Lower leg skin (tissue), 4 donors: ENCODE data around the gene DOCK1. TPM values are rescaled to one million over a fixed set of nuclear protein-coding genes. Genes with fewer than 3 reads are reported as not detected.

Experiments
- DNase-seq, 2 donors: peaks; one replicate each; pipeline ENCODE4 v3.0.0-alpha.2; 2019; ENCODE audit warnings: low spot score in 2 of 2
- H3K4me3 ChIP-seq: fragments of 200-600 bp; sonication (generic); 2 replicates; pipeline ENCODE4 v1.5.1; 2017; ENCODE audit warnings: mild to moderate bottlenecking, low read depth; ENCODE audit not compliant: poor library complexity, severe bottlenecking
- POLR2A ChIP-seq, 2 donors: fragments of 450-650 bp; IDR thresholded peaks; one replicate each; pipeline ENCODE4 v1.6.1; 2016 to 2017; ENCODE audit warnings: antibody characterized with exemption in 2 of 2, mild to moderate bottlenecking in 1 of 2, moderate library complexity in 1 of 2
- WGBS, 2 donors: methylation state at CpG; one replicate each; pipeline ENCODE4 v1.1.5; 2018; 5-methylcytosine and 5-hydroxymethylcytosine counted together
- intact Hi-C: fragments of 100-400 bp; cut with DNase I; formaldehyde crosslinking; loops from one replicate; pipeline ENCODE4 v1.15.0; 2023; ENCODE audit warnings: low total_unique reads
- total RNA-seq, 4 donors: library from RNA; depleted of rRNA; stranded (reverse); fragments of >200 nt; gene quantifications; one replicate each; pipeline ENCODE4 v1.1.0, GENCODE V29; 2016
- TF ChIP-seq, protein P1 (sequence below), 3 donors: fragments of 450-650 bp; IDR thresholded peaks; one replicate each; pipeline ENCODE4 v1.5.1; 2016; ENCODE audit warnings: antibody characterized with exemption in 3 of 3, mild to moderate bottlenecking in 3 of 3, moderate library complexity in 2 of 3

DOCK1 gene
- total RNA-seq, 4 donors from 2014 or later: 76.6 to 108 (median 83.4) TPM

GRCh38 chr10:127310430-127310829 lies 405.2 kb downstream of the DOCK1 start:
- H3K4me3 ChIP-seq: no peak overlapping the region
- no peak for DNase-seq
- intact Hi-C loops: no loop called here
- TF ChIP-seq POLR2A (IDR thresholded peaks at IDR 0.05): no peak
- TF ChIP-seq, protein P1, sequence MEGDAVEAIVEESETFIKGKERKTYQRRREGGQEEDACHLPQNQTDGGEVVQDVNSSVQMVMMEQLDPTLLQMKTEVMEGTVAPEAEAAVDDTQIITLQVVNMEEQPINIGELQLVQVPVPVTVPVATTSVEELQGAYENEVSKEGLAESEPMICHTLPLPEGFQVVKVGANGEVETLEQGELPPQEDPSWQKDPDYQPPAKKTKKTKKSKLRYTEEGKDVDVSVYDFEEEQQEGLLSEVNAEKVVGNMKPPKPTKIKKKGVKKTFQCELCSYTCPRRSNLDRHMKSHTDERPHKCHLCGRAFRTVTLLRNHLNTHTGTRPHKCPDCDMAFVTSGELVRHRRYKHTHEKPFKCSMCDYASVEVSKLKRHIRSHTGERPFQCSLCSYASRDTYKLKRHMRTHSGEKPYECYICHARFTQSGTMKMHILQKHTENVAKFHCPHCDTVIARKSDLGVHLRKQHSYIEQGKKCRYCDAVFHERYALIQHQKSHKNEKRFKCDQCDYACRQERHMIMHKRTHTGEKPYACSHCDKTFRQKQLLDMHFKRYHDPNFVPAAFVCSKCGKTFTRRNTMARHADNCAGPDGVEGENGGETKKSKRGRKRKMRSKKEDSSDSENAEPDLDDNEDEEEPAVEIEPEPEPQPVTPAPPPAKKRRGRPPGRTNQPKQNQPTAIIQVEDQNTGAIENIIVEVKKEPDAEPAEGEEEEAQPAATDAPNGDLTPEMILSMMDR (IDR thresholded peaks at IDR 0.05): no peak
- 90 to 93% methylated on average over 8 of the region's 8 CpGs for WGBS, 2 donors

DNA sequence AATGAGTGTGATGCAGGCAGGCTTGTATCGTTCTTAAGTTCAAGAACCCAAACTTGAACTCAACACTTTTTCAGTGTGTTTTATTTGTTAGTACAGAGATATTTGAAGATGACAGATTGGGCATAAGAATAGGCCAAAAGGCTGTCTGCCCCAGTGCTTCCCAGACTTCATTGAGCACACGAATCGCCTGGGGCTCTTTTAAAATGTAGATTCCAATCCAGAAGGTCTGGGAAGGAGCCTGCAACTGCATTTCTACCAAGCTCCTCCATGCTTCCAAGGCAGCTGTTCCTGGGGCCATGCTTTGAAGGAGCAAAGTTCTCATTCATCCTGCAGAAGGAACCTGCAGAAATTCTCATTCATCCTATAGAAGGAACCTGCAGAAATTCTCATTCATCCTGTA lies 405.7 kb downstream of the DOCK1 start:
- intact Hi-C loops: no loop called here
- no peak for DNase-seq
- WGBS, 2 donors: 73 to 78% methylated on average over 3 of the region's 3 CpGs
- H3K4me3 ChIP-seq: no peak overlapping the region
- TF ChIP-seq POLR2A (IDR thresholded peaks at IDR 0.05): no peak
- TF ChIP-seq, protein P1 (IDR thresholded peaks at IDR 0.05): no peak

GRCh38 chr10:127313996-127314700 lies 408.9 kb downstream of the DOCK1 start:
- no peak overlapping the region for H3K4me3 ChIP-seq
- 85 to 86% methylated on average over 7 of the region's 7 CpGs for WGBS, 2 donors
- intact Hi-C loops: no loop called here
- TF ChIP-seq, protein P1 (IDR thresholded peaks at IDR 0.05): no peak
- TF ChIP-seq POLR2A (IDR thresholded peaks at IDR 0.05): no peak
- no peak for DNase-seq

DNA sequence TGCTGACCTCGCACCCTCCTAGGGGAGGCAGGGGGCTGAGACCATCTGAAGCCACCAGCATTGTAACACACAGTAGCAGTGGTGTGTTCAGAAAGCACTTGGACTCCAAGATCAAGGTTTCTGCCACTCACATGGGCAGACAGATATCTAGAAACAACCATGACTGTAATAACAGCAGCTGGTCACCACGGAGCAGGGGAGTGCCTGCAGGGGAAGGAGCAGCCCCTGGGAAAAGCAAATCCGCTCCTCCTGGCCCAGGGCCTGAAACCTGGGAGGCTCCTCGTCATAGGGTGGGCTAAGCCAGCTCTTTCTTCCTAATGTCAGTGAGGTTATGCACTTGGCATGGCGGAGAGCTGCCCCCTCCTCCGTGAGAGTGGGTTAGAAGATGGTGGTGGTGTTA lies 409.6 kb downstream of the DOCK1 start:
- intact Hi-C loops: no loop called here
- TF ChIP-seq POLR2A (IDR thresholded peaks at IDR 0.05): no peak
- TF ChIP-seq, protein P1 (IDR thresholded peaks at IDR 0.05): no peak

DNA sequence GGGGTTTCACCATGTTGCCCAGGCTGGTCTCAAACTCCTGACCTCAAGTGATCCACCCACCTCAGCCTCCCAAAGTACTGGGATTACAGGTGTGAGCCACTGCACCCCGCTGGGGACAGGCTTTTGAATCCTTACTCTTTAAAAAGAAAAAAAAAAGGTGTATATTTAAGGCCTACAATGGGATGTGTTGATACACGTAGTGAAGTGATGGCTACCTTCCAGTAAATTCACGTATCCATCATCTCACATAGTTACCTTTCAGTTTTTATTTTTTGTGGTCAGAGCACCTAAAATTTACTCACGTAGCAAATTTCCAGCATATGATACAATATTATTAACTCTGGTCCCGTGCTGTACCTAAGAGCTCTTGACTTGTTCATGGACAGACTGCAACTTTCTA lies 410.7 kb downstream of the DOCK1 start:
- DNase-seq: no peak
- WGBS, 2 donors: 60 to 67% methylated on average over 5 of the region's 5 CpGs
- TF ChIP-seq, protein P1 (IDR thresholded peaks at IDR 0.05): no peak
- no peak for TF ChIP-seq POLR2A (IDR thresholded peaks at IDR 0.05)
- H3K4me3 ChIP-seq: no peak overlapping the region
- intact Hi-C loops: no loop called here

More for the DNA sequence above, 409.6 kb downstream of the DOCK1 start:
- WGBS, 2 donors: 63 to 76% methylated on average over 6 of the region's 6 CpGs
- H3K4me3 ChIP-seq: no peak overlapping the region
- no peak for DNase-seq

DNA sequence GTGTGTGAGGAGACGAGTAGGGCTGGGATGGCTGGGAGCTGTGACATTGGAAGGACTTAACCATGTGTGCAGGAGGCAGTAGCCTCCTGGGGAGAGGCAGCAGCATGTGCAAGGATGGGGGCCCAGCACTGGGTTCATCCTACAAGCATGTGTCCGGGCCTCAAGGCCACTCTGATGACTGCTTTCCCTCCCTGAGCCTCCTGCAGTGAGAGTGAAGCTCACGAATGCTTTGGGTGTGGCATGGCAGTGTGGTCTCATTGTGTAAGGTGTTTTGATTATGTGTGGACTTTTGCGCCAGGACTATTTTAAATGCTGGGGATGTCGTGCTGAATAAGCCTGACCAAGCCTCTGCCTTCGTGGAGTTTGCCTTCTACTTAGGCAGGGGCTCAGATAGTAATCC lies 413.2 kb downstream of the DOCK1 start:
- DNase-seq: no peak
- H3K4me3 ChIP-seq: no peak overlapping the region
- TF ChIP-seq, protein P1 (IDR thresholded peaks at IDR 0.05): no peak
- TF ChIP-seq POLR2A (IDR thresholded peaks at IDR 0.05): no peak
- intact Hi-C loops: no loop called here
- WGBS, 2 donors: 80 to 81% methylated on average over 6 of the region's 6 CpGs
